Measurements from ENCODE around the gene SERPINA6.
"Not testable (repeated sequence)": the region's sequence is repeated elsewhere in the genome, so short reads cannot be mapped to it uniquely, and the experiment has no call there.

SERPINA6 gene

GRCh38 chr14:94291159-94291905, 31.8 kb downstream of the SERPINA6 start:
- no peak for DNase-seq

- no peak for DNase-seq
Observed at GRCh38 chr14:94290197-94290596, 32.9 kb downstream of the SERPINA6 start.

GRCh38 chr14:94288610-94289465, 34.3 kb downstream of the SERPINA6 start:
- DNase-seq = no peak

- no peak for DNase-seq
Observed at GRCh38 chr14:94285158-94285557, 38.0 kb downstream of the SERPINA6 start.

GRCh38 chr14:94284221-94284620, 38.9 kb downstream of the SERPINA6 start:
- no peak for DNase-seq

- no peak for DNase-seq
Observed at GRCh38 chr14:94282991-94283723, 40.0 kb downstream of the SERPINA6 start.

GRCh38 chr14:94278731-94279130, 44.4 kb downstream of the SERPINA6 start:
- DNase-seq = no peak

- not testable (repeated sequence) for DNase-seq
Observed at GRCh38 chr14:94276898-94277561, 46.1 kb downstream of the SERPINA6 start.

GRCh38 chr14:94269156-94269555, 54.0 kb downstream of the SERPINA6 start:
- DNase-seq = no peak

GRCh38 chr14:94268582-94268981, 54.6 kb downstream of the SERPINA6 start:
- not testable (repeated sequence) for DNase-seq

GRCh38 chr14:94267352-94267751, 55.8 kb downstream of the SERPINA6 start:
- DNase-seq = no peak

GRCh38 chr14:94264195-94264594, 58.9 kb downstream of the SERPINA6 start:
- not testable (repeated sequence) for DNase-seq

Data from stimulated activated CD4-positive, alpha-beta T cell treated with anti-CD3 and anti-CD28 coated beads, Interleukin-1b, Interleukin-23, amount 100 ng/mL, for 48 hours (primary cell).